Measurements from ENCODE around the gene LHX8.

GRCh38 chr1:75131565-75132241, 2.5 kb upstream of the LHX8 start:
- TF ChIP-seq POLR2A (IDR thresholded peaks at IDR 0.05): no peak
- TF ChIP-seq CTCF (IDR thresholded peaks at IDR 0.05): no peak

Data from tibial nerve (tissue), 3 donors.